ENCODE measurements around the gene DNAI7.

DNAI7 gene

GRCh38 chr12:25195056-25195971, at the start of gene DNAI7, which contains the start of gene ETFRF1:
DNAI7 (minus strand) TSS chr12:25195160; CDS start chr12:25195078, 82 bp downstream.
ETFRF1 (plus strand) TSS chr12:25195237; CDS start chr12:25203957, 8,720 bp downstream.
- peak; percentile 98 for DNase-seq

GRCh38 chr12:25243680-25243990, 48.7 kb upstream of the DNAI7 start:
- DNase-seq, result no peak

DNA sequence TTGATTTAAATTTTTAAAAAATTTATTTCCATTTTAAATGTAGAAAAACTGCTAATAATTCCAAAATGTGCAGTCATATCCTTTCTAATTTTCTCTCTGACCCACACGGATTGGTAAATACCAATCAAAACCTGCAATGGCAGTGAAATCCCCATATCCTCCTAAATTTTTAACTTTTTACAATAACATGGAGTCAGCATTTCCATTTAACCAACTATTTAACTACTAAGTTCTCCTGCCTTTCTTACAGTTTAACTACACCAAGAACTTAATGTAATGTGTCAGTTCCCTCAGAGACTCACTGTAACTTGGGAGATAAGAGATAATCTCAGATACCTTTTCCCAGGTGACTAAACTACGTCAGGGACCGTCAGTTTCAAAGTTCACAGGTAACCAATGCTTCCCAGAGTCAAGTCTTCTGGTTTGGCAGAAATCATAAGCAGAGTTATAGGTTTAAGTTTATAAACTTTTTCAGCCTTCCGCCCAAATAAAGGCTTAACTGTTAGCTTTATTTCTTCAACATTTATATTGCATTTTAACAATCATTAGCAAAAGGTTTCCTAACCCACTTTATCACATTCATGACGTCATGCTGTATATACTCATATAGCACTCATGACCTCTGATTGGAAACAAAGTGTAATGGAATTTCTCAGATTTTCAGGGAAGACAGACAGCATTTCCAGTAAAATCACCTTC, 48.2 kb upstream of the DNAI7 start:
- no peak for DNase-seq

DNA sequence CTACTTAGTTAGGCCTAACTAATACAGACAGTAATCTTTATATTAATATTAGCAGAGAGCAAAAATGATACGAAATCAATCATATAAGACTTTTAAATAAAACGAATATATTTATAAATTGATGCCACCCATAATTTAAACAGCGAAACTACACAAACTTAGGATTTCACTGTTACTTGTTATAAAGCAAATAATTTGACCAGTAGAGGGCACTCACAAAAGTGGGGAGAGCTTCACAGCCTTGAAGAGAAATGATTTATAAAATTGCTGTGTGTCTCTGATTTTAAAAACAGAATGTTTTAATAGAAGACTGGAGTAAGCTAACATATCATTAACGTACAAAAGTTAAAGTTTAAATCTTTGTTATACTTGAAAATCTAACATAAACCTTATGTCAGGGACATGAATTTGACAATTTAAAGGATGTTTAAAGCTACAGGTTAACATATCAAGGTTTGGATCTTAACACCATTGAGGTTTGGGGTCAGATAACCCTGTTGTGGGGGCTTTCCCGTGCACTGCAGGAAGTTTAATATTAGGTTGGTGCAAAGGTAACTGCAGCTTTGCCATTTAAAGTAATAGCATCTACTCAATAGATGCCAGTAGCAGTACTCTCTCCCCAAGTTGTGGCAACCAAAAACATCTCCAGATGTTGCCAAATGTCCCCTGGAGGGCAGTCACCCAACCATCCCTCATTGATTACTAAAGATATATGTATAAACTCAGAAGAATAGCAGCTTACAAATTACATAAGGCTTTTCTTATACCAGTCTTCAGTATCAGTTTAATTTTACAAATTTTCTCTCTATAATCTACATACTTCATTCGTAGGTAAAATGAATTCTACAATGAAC, 46.4 kb upstream of the DNAI7 start:
- DNase-seq, result no peak

- DNase-seq, result no peak
Observed at GRCh38 chr12:25236626-25237025, 41.7 kb upstream of the DNAI7 start.

GRCh38 chr12:25236190-25236589, 41.2 kb upstream of the DNAI7 start:
- no peak for DNase-seq

GRCh38 chr12:25213338-25213737, 18.4 kb upstream of the DNAI7 start:
- DNase-seq, result no peak

- DNase-seq, result no peak
Observed at GRCh38 chr12:25208554-25208953, 13.6 kb upstream of the DNAI7 start.

- no peak for DNase-seq
Observed at GRCh38 chr12:25207846-25208245, 12.9 kb upstream of the DNAI7 start.

DNA sequence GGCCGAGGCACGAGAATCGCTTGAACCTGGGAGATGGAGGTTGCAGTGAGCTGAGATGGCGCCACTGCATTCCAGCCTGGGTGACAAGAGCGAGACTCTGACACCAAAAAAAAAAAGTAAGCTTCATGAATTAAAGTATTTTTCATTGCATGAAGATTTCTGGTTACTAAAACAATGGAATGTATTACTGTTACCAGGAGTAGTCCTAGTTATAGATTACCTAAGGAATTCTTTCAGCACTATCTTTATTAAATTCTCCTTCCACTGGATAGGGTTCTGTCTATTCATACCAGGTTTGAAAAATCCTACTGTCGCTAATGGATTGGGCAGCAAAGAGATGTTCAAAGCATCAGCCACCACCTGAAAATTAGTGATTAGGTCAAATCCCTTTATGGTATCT, 12.5 kb upstream of the DNAI7 start:
- DNase-seq, result no peak

DNA sequence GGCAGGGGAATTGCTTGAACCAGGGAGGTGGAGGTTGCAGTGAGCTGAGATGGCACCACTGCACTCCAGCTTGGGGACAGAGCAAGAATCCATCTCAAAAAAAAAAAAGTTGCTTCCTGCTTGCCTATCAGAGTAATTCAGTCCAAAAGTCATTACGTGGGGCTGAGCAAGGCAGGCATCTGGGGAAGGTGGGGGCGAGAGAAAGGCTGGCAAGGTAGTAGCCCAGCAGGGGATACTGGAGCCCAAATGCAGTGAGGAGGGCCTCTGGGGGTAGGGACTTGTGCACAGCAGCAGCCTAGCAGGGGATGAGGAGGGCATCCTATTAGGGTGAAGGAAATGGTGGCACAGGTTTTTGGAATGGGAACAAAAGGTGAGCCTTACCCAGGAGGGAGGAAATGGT, 7.2 kb upstream of the DNAI7 start:
- no peak for DNase-seq

DNA sequence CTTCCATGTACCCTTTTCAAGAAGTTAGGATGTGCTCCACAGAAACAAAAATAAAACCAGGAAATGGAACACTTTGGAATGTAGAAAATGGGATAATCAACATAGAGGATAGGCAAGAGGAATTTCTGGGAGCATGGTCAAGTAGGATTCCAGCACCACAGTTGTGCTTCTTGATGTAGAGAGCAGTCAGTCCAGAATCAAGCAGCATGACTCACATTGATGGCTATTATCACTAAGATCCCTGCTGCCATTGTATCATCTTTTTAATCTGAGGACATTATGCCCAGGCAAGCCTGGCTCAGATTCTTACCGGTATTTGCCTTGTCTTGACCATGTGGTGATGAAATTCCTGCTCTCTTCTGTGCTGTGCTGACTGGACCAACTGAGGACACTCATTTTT, 5.7 kb upstream of the DNAI7 start:
- DNase-seq, result no peak

DNA sequence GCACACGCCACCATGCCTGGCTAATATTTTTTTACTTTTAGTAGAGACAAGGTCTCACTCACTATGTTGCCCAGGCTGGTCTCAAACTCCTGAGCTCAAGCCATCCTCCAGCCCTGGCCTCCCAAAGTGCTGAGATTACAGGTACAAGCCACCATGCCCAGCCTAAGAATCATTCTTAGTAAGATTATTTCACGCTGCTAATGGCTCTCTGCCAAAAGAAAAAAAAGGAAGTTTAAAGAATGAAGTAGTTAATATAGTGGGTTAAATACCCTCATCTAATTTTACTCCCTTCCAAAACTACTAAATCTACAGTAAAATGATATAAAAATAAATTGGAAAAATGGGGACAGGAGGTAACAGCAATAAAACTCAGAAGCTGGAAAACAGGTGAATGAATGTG, 2.6 kb upstream of the DNAI7 start:
- no peak for DNase-seq

DNA sequence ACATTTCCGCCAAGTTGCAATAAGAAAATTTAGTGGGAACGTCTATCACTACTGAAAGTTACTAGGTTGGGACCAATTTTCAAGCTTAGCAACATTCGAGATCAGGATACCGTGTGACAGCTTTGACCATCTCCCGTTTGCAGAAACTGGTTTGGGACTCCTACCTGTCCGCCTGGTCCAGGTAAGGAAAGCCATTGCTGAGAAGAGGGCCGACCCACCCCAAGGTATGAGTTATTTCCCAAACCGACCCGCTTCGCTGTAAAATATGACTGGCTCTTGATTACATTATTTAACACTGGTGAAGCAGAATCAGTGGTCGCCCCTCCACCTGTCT, 271 bp downstream of the DNAI7 start:
- no peak for DNase-seq

- DNase-seq, result no peak
Observed at GRCh38 chr12:25194214-25194613, 746 bp downstream of the DNAI7 start.

DNA sequence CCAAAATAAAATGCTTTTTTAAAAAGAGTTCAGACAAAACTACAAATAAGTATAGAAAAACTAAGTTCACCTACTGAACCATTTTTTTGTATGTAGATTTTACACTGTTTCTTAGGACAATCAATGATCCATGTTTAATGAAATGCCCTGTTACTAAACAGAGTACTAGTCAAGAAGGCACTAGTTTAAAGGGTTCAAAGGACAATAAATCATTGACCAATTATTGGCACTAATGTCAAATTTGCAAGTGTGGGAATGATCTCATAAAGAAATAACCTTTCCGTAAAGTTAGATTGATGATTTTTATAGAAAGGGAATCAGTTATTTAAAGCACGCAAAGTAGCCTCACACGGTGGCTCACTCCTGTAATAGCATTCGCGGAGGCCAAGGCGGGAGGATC, 4.2 kb downstream of the DNAI7 start:
- no peak for DNase-seq

DNA sequence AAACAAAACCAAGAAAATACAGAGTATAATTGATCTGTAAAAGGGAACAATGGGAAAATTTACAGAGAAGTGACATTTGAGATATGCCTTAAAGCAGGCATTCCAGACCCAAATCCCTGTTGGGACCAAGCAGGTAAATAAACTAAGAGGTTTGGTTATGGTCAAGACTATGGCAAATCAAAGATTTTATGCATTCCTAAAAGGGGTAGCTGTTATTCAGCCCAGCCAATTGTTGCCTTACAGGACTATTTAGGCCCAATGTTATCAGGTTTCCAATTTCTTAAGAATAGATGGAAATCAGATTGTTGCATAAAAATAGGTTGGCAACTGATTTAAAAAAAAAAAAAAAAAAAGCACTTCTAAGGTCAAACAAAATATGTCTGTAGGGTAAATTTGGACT, 5.3 kb downstream of the DNAI7 start:
- DNase-seq, result no peak

GRCh38 chr12:25187781-25188180, 7.2 kb downstream of the DNAI7 start:
- DNase-seq, result no peak

- no peak for DNase-seq
Observed at GRCh38 chr12:25186788-25187402, 8.1 kb downstream of the DNAI7 start.

GRCh38 chr12:25186038-25186787, 8.7 kb downstream of the DNAI7 start:
- no peak for DNase-seq

DNA sequence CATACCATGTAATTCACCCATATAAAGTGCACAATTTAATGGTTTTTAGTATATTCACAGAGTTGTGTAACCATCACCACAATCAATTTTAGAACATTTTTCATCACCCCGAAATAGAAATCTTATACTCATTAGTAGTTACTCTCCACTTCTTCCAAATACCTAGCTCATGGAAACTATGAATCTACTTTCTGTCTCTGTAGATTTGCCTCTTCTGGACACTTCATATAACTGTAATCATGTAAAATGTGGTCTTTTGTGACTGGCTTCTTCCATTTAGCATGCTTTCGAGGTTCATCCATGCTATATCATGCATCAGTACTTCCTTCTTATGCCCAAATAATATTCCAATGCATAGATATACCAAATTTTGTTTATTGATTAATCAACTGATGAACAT, 10.8 kb downstream of the DNAI7 start:
- no peak for DNase-seq

- no peak for DNase-seq
Observed at GRCh38 chr12:25182765-25183164, 12.2 kb downstream of the DNAI7 start.
